Fibroblast of skin of right biceps (primary cell): Measurements from ENCODE around the gene ATP5MC3.

Experiments
- DNase-seq: peaks from one replicate; pipeline ENCODE4 v3.0.0-alpha.2; 2013

The ATP5MC3 gene

DNA sequence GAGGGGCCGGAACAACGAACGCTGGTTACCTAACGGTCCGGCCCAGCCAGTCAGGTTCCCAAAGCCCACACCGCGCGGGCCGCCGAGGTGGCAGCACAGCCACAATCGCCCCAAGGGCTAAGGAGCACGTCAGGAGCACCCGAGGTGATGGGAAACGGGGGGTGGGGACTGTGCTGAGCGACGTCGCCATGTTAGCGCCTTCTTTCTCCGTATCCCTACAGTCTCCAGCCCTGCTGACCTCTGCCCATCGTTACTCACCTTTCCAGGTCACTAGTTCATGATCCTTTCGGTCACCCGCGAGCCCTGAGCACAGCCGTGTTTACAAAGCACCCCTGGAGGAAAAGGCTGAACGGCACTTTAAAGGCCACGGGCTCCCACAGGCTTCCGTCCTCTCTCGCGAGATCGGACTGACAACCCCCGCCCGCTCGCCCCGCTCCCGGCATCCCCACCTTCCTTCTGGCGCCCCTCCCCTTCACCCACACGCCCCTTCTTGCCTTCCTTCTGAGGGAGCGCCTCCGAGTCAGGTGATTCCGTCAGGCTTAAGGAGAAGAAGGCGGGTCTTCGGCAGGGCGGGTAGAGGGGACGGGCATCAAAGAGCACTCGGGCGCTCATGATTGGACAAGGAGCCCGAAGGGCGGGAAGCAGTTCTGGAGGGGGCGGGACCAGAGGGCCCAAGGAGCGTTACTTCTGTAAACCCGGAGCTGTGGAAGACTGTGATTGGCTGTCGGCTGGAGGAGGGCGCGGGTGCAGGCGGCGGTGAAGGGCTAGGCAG is 13.5 kb downstream of the ATP5MC3 start, which contains the start of gene ATF2:
Gene ATF2 (minus strand): TSS at position 412 of the 772 bp plus-strand sequence. CDS start 31,760 bp downstream, outside the sequence.
- peak; percentile 100 for DNase-seq

DNA sequence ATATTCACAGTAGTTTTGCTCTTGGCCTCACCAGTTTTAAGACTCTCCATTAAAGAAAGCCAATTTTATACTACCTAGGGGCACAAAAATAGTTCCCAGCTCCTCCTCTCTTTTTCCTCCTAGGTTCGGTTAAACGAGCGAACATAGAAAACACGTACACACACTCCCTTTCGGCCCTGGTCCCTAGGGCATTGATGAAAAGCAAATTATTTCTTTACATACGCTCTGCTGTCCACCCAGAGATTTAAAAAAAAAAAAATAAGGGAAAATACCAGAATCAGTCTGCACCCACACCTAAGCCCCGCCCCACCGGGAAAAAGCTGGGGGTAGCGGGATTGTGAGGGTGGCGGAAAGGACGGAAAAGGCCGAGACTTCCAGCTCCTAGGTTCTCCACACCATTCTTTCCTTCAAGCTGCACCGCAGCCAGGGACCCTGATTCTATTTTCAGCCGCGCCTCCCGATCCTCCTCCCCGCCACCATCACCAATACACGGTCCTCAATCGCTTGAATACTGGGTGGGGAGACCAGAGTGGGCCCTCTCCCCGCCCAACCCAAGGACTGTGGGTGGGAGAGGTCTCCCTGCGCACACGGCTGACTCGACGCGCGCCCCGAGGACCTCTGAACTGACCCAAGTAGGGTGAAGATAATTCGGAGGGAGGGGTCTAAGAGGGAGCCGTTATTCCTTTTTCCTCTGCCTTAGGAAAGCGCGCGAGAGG is 14.3 kb downstream of the ATP5MC3 start:
- DNase-seq: peak; percentile 50

DNA sequence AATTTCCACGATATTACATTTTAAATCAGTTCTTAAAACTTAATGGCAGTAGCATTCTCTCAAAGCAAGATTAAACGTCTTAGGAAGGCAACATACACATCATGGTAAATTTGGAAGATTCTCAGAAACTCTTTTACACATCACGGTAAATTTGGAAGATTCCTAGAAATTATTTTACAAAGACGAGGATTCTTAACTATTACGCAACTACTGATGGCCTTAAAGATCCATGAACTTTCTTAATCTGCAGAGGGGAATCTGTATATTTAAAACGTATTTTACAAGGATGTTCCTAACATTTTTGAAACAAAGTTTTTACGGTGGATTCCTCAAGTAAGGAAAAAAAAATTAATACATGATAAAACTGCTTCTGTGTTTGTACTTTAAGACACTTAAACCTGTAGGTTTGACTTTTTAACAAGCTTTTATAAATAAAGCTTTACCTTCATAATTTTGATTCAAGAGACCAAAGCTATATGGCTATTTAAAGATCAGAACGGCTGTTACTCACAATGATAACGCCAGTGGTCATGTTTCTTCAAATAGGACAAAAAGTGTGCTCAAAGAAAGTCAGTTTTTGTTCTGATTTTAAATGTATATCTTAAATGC is 15.2 kb downstream of the ATP5MC3 start:
- DNase-seq: no peak

DNA sequence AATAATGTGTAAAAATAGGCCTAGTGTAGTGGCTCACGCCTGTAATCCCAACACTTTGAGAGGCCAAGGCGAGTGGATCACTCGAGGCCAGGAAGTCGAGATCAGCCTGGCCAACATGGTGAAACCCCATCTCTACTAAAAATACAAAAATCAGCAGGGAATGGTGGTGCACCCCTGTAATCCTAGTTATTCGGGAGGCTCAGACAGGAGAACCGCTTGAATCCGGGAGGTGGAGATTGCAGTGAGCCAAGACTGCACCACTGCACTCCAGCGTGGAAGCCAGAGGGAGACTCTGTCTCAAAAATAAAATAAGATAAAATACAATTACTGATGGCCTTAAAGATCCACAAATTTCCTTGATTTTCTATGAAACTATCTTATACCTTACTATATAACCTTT is 17.3 kb downstream of the ATP5MC3 start:
- DNase-seq: no peak

DNA sequence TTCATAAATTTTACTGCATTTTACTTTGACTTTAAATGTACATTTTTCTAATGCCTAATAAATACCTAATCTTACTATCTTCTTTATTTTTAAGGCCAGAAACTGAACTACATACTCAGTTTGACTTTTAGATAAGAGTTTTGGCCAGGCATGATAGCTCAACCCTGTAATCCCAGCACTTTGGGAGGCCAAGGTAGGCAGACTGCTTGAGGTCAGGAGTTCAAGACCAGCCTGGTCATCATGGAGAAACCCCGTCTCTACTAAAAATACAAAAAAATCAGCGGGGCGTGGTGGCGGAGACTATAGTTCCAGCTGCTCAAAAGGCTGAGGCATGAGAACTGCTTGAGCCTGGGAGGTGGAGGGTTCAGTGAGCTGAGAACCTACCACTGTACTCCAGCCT is 22.6 kb downstream of the ATP5MC3 start:
- no peak for DNase-seq

DNA sequence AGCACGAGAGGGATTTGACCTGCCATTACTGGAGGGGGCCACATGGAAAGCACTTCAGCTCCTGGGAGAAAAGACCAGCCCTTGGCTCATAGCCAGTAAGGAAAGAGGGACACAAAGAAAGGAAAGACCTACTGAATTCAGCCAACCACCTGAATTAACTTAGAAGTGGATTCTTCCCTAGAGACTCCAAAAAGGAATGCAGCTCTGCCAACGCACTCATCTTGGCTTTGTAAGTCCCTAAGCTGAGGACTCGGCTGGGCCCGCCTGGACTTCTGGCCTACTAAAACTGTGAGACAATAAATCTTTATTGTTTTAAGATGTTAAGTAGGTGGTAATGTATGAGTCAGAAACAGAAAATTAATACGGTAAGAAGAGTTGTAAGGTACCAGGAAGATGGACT is 25.0 kb downstream of the ATP5MC3 start:
- DNase-seq: peak; percentile 24

DNA sequence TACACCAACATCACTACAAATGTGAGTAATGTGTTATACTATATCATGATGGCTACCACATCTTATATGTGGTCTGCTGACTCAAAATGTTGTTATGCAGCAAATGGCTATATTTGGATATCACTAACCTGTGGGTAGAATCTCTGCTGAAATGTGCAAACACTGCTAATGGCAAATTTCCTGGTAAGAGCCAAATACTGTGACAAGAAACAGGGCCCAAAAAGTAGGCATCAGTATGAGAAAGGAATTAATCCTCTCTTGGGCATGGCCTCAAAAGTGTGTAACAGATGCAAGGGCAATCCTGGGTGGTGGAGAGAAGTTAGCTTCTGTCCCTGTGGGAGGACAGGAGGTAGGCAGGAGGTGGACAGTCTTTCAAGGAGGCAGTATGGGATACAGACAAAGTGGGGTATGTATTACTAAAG is 26.8 kb downstream of the ATP5MC3 start:
- peak; percentile 91 for DNase-seq

DNA sequence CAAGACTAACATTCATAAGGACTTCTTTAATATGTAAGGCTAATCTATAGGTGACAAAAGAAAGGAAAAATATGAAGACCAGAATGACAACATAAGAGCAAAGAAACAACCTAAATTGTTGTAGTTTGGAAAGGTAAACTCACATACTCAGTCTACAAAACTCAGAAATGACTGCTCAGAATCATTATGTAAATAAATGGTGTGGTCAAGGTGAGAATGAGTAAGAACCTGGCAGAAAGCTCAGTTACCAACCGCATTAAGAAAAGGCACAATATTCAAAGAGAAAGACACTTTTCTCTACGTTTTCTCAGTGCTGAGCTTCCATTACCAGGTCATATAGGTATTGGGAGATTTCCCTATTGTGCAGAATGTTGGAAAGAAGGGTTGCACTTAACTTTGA is 29.3 kb downstream of the ATP5MC3 start:
- DNase-seq: no peak

DNA sequence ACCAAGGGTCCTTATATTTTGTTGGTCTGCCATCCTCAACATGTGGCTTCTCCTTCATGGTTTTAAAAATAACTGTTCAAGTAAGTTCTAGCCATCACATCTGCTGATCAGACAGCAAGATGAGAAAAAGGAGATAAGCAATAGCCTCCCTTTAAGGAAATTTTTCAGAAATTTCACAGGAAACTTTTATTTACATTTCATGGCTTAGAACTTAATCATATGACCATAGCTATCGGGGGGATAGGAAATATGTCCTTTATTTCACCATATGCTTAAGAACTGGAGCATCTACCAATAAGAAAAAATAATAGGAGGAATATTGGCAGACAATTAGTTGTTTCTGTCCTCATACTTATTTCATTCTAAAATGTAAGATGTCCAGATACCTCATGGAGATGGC is 29.7 kb downstream of the ATP5MC3 start:
- no peak for DNase-seq

DNA sequence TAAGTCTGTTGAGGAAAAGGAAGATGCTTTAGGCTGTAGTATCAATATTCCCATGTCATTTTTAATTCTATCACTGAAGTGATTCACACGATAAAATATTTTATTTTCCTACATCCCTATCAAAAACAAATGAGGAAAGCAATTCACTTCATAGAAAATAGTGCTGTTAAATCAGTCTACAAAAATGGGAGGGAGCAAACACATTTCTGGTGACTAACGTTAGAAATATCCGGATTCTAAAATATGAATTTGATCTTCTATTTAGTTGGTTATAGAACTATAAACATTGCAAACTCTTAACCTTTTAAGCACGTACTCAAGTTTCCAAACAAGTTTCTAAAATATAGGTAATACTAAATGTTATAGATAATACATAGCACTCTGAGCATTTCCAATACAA is 34.3 kb downstream of the ATP5MC3 start:
- DNase-seq: peak; percentile 8

DNA sequence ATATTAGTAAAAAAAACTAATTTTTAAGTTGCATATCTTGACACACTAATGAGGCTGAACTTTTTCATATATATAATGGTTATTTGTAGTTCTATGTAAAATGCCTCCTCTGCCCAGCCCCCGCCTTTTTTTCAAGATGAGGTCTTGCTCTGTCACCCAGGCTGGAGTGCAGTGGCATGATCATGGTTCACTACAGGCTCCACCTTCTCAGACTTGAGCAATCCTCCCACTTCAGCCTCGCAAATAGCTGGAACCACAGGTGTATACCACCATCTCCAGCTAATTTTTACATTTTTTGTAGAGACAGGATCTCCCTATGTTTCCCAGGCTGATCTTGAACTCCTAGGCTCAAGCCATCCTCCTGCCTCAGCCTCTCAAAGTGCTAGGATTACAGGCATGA is 37.8 kb downstream of the ATP5MC3 start:
- no peak for DNase-seq

DNA sequence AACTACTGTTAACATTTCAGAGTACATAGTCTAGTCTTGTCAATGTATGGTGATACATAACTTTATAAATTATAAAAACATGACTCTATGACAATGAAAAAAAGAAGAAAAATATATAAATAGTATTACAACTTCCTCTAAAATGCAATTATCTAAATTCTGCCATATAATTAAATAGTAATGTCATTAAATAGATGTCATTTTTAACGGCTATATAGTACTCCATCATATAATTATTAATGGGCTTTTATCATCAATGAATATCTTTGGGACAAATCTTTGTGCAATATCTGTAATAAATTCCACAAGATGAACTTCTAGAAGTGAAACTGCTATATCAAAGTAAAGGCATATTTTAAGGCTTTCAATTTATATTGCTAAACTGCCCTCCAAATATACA is 38.3 kb downstream of the ATP5MC3 start:
- no peak for DNase-seq

DNA sequence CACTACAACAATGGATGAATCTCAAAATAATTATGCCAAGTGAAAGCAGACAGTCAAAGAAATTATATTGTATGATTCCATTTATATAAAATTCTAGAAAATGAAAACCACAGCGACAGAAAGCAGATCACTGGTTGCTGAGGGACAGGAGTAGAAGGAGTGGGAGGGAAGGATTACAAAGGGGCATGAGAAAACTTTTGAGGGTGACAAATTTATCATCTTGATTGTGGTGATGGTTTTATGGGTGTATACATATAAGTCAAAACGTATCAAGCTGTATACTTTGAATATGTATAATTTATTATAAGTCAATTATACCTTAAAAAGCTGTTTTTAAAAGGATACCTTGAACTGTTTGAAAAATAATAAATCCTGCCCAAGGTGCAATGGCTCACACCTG is 41.2 kb downstream of the ATP5MC3 start:
- DNase-seq: no peak

DNA sequence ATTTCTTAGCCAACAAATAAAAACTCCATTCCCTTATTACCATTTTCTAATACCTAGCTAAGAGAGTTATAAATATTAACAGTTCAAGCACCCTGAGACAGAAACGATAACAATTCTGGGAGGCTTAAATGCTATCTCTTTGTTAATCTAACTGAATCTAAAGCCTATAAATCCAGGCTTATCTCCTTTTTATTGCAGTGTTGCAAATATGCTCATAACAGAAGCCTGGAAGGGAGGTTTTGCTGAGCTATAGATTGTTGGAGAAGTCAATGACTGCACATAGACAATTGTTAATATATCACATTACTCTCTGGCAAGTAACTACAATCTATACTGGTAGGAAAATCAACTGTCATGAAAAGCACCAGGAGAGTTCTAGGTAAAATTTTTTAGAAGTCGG is 43.7 kb downstream of the ATP5MC3 start:
- no peak for DNase-seq

DNA sequence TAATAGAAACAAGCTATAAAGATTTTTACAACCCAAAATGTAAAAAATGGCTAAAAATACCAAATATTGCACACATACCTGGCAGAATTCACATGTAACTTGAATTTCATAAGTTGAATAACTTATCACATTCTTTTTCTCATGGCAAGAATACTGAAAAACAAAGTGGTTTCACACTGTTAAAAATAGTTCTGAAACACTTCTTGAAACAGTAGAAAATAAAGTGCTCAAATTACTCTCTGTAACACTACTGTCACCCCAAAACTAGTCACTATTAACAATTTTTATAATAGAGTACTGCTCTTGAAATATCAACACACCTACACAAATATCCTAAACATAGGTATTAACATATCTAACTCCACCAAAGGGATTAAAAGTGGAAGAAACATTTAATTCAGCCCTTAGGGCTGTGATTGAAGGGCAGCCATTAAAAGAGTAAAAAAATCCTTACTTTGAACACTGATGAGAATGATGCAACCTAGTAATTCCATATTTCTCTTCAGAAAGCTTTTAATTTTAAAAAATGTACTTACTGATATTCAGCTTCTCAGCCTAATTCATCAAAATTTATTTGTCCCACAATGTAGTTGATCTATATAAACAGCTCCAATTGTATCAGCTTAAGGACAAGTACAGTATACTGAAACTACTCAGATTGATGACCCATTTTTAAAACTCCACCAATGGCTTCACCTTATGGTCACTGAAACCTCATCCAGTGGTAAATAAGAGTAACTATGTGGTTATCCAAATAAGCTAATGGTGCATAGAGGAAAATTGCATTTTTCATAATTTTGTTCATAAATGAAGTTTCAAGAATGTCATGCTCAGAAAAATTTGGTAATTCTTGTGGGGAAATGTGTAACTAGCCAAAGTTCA is 44.9 kb downstream of the ATP5MC3 start:
- no peak for DNase-seq

DNA sequence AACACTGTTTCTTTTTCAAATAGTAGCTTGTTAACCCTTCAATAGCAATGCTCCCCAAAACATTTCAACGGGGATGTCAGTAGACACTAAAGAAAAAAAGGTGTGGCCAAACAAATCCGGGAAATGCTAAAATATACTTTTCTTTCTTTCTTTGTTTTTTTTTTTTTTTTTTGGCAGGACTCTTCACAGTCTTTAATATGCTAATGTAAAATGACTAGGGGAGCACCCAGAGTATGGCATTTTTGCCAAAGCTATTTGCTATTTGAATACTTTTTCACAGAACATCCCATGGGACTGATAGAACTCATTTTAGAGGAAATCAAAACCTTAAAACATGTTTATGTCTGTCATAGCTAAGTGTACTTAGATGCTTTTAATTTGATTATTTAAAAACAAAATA is 45.6 kb downstream of the ATP5MC3 start:
- no peak for DNase-seq

DNA sequence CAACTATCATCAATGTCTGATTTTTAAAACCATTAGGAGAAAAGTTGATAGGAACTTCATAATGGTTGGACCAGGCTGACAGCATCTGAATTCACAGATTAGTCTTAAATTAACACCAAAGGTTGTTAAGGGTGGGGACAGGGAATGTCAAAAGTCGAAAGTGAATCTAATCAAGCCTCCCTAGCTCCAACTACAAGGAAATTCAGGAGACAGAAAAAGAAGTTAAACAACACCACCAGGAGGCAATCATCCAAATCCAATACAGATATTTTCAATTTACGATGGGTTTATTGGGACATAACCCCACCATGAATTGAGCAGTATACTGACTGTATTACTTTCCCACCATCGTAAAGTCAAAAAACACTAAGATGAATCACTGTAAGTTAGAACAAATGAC is 46.3 kb downstream of the ATP5MC3 start:
- DNase-seq: no peak

DNA sequence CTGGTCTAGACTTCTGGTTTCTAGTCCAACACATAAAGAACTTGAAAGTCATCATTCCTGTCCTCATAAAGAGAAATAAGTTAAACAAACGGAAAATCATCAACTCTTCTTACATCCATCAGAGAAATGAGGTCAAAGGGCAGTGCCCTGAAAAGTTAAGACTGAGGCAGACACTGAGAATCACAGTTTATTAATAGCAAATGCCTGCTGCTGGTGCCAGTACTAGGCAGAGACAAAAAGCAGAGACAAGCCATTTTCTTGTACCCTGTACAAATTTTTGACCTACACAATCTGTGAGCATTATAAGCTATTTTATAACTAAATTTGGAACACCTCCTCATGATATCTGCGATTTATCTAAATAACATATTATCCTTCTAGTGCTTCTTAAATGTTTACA is 50.3 kb downstream of the ATP5MC3 start:
- DNase-seq: no peak

DNA sequence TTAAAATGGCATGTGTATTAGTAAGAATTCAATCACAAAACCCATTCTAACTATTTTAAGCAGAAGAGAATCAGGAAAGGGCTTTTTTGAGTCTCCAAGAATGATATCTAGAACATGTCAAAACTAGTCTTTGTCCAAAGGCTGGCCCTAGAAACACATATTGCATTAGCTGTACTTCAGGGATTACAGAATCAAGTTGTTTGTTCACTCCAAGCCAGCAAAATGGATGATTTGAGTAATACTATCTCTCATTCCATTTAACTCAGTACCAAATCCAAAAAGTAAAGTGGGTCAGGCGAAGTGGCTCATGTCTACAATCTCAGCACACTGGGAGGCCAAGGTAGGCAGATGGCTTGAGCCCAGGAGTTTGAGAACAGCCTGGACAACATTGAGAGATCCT is 54.8 kb downstream of the ATP5MC3 start:
- DNase-seq: no peak
